ENCODE data around the gene CEP70. TPM values are rescaled to one million over a fixed set of nuclear protein-coding genes. Genes with fewer than 3 reads are reported as not detected.

The CEP70 gene
- total RNA-seq, 1 experiment from 2014 or later = 32.6 TPM

DNA sequence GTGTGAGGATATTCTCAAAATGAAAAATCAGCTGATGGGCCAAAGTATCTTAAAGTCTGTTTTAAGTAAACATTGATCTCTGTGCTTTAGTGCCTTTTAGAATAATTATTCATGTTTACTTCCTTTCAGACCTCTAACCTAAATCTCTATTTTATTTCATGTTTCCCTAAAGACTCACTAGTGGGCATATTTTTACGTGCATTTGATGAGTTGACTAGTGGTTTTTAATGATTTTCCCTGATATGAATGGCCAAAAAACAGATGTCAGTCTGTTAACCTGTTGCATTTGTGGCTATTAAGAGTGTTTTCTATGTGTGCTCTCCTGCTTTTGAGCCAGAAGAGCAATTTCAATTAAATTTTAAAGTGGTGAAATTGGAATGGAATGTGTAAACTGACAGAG, 21.4 kb upstream of the CEP70 start:
- no peaks in the 10 kb centered on the region for H4K20me1 ChIP-seq (ENCODE audit: control insufficient read depth, insufficient read depth, insufficient read length)

More for the DNA sequence above, 21.4 kb upstream of the CEP70 start:
- Histone ChIP-seq H3K4ac (ENCODE audit: low read depth, low read length) (no peak overlapping the region), H3K27me3 (ENCODE audit: insufficient read depth, low read length) (no peaks in the 10 kb centered on the region), H3K9ac (ENCODE audit: extremely low read depth, insufficient read length, low read length) (no peak overlapping the region), H2BK120ac (ENCODE audit: low read depth, low read length, poor library complexity, severe bottlenecking) (no peak overlapping the region), H3T11ph (ENCODE audit: low read length) (no peak overlapping the region), H3K23ac (ENCODE audit: insufficient read length, low read depth, low read length) (no peak overlapping the region), H2BK15ac (ENCODE audit: low read depth, low read length) (no peak overlapping the region), H3K56ac (ENCODE audit: insufficient read length, low read depth, low read length) (no peak overlapping the region), H2BK5ac (ENCODE audit: insufficient read length, low read length) (no peak overlapping the region), H3K9me3 (ENCODE audit: control insufficient read depth, low read depth, low read length) (no peaks in the 10 kb centered on the region), H3K27ac (ENCODE audit: insufficient read length, low read depth, low read length) (no peak overlapping the region), H3K4me2 (ENCODE audit: insufficient read depth, insufficient read length, low read length) (no peak overlapping the region), H3K18ac (ENCODE audit: insufficient read length, low read depth, low read length) (no peak overlapping the region), H3K23me2 (ENCODE audit: insufficient read length, low read depth, low read length, poor library complexity, severe bottlenecking) (no peaks in the 10 kb centered on the region), H2AFZ (ENCODE audit: low read length) (no peak overlapping the region), H3K14ac (ENCODE audit: insufficient read depth, low read length) (no peak overlapping the region), H2BK20ac (ENCODE audit: low read depth, low read length, poor library complexity, severe bottlenecking) (no peak overlapping the region), H4K5ac (ENCODE audit: insufficient read length, low read depth, low read length) (no peak overlapping the region), H2BK12ac (ENCODE audit: insufficient read length, low read depth, low read length) (no peak overlapping the region), H3K79me1 (ENCODE audit: insufficient read depth, low read depth, low read length, poor library complexity, severe bottlenecking) (no peaks in the 10 kb centered on the region), H4K8ac (replicated peaks; ENCODE audit: insufficient read length, low read depth, low read length) (no peak overlapping the region), H3K4me1 (ENCODE audit: insufficient read depth, low read length) (no peaks in the 10 kb centered on the region), H2AK5ac (ENCODE audit: insufficient read length, low read length) (no peak overlapping the region), H3K79me2 (ENCODE audit: insufficient read depth, low read length) (no peaks in the 10 kb centered on the region), H4K91ac (ENCODE audit: insufficient read length, low read depth, low read length) (no peak overlapping the region)
- TF ChIP-seq, protein P1, sequence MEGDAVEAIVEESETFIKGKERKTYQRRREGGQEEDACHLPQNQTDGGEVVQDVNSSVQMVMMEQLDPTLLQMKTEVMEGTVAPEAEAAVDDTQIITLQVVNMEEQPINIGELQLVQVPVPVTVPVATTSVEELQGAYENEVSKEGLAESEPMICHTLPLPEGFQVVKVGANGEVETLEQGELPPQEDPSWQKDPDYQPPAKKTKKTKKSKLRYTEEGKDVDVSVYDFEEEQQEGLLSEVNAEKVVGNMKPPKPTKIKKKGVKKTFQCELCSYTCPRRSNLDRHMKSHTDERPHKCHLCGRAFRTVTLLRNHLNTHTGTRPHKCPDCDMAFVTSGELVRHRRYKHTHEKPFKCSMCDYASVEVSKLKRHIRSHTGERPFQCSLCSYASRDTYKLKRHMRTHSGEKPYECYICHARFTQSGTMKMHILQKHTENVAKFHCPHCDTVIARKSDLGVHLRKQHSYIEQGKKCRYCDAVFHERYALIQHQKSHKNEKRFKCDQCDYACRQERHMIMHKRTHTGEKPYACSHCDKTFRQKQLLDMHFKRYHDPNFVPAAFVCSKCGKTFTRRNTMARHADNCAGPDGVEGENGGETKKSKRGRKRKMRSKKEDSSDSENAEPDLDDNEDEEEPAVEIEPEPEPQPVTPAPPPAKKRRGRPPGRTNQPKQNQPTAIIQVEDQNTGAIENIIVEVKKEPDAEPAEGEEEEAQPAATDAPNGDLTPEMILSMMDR (conservative IDR thresholded peaks at IDR 0.05) = no peak
- H3K36me3 Mint-ChIP-seq (ENCODE audit: insufficient read depth in 1 of 3, low read depth in 3 of 3) = peaks cover 0 to 2% (median 0%) of the 10 kb centered on the region in 3 experiments; a peak in 2 of 7 replicates
- H3K4me3 Mint-ChIP-seq = no peak overlapping the region
- H3K27ac Mint-ChIP-seq = no peak overlapping the region
- DNase-seq = no peak
- no CpG with 5 or more reads among the region's 1 CpG for WGBS (ENCODE audit: extremely low coverage, insufficient read length, low lambda C conversion rate)
- peaks cover 4% of the 10 kb centered on the region in 2 experiments for H3K4me1 Mint-ChIP-seq
- no peaks in the 10 kb centered on the region for H3K9me3 Mint-ChIP-seq
- H3K27me3 Mint-ChIP-seq (ENCODE audit: low read depth) = peaks cover 2% of the 10 kb centered on the region; the same call in 1 of the 2 replicates

Data from H9 (cell line).